Effector memory CD4-positive, alpha-beta T cell (primary cell): ENCODE measurements around the gene TWSG1.

Experiments
- DNase-seq, 3 donors: peaks; one replicate each; pipeline ENCODE4 v3.0.0-alpha.2; 2020
- H3K27ac ChIP-seq: 2 replicates; pipeline ENCODE4 v1.7.0; 2013; ENCODE audit warnings: mild to moderate bottlenecking, low read length, moderate library complexity; ENCODE audit not compliant: insufficient read depth, poor library complexity, severe bottlenecking
- H3K27me3 ChIP-seq: replicated peaks from 2 replicates; pipeline ENCODE4 v1.7.0; 2013; ENCODE audit warnings: mild to moderate bottlenecking, low read length; ENCODE audit not compliant: insufficient read depth, control insufficient read depth, poor library complexity, severe bottlenecking
- H3K36me3 ChIP-seq: 2 replicates; pipeline ENCODE4 v1.7.0; 2013; ENCODE audit warnings: mild to moderate bottlenecking, low read length, moderate library complexity; ENCODE audit not compliant: control insufficient read depth, insufficient read depth
- H3K4me1 ChIP-seq: 2 replicates; pipeline ENCODE4 v1.7.0; 2013; ENCODE audit warnings: low read length, mild to moderate bottlenecking; ENCODE audit not compliant: control insufficient read depth, insufficient read depth, poor library complexity, severe bottlenecking
- H3K4me3 ChIP-seq: 2 replicates; pipeline ENCODE4 v1.7.0; 2013; ENCODE audit warnings: low read length, low read depth, mild to moderate bottlenecking; ENCODE audit not compliant: insufficient read depth, poor library complexity, severe bottlenecking
- H3K9me3 ChIP-seq: 2 replicates; pipeline ENCODE4 v1.7.0; 2013; ENCODE audit warnings: mild to moderate bottlenecking, low read length, moderate library complexity; ENCODE audit not compliant: control insufficient read depth

The TWSG1 gene

GRCh38 chr18:9319333-9319732 is 15.2 kb upstream of the TWSG1 start:
- H3K27ac ChIP-seq = no peak overlapping the region
- no peaks in the 10 kb centered on the region for H3K4me1 ChIP-seq
- DNase-seq = no peak
- H3K9me3 ChIP-seq = no peaks in the 10 kb centered on the region
- H3K36me3 ChIP-seq = no peaks in the 10 kb centered on the region
- no peaks in the 10 kb centered on the region for H3K27me3 ChIP-seq
- no peak overlapping the region for H3K4me3 ChIP-seq

- Histone ChIP-seq H3K27me3 (no peaks in the 10 kb centered on the region), H3K27ac (no peak overlapping the region), H3K36me3 (no peaks in the 10 kb centered on the region), H3K4me3 (no peak overlapping the region), H3K4me1 (no peaks in the 10 kb centered on the region), H3K9me3 (no peaks in the 10 kb centered on the region)
- DNase-seq = no peak
These were observed 13.5 kb upstream of the TWSG1 start for GRCh38 chr18:9321017-9321452.

DNA sequence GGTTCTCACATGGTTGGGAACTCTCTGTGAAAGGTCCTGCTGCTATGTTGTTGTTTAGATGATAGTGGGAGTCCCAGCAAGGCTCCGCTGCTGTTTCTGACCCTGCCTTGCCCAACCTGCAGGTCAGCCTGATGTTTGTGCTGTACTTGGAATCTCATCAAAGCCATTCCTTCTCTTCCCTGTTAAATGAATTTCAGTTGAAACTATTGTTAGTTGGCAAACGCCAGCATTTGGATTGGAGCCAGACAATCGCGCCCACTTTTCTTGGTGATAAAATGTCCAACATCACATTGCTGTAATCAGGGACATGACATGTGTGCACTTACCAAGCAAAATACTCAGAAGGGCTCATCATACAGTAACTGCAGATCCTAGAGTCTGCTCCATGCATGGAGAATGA is 12.8 kb upstream of the TWSG1 start:
- Histone ChIP-seq H3K4me3 (no peak overlapping the region), H3K27ac (no peak overlapping the region), H3K36me3 (no peaks in the 10 kb centered on the region), H3K4me1 (no peaks in the 10 kb centered on the region), H3K9me3 (no peaks in the 10 kb centered on the region), H3K27me3 (no peaks in the 10 kb centered on the region)
- DNase-seq = no peak

- no peak overlapping the region for H3K27ac ChIP-seq
- no peaks in the 10 kb centered on the region for H3K9me3 ChIP-seq
- H3K4me3 ChIP-seq = no peak overlapping the region
- no peaks in the 10 kb centered on the region for H3K4me1 ChIP-seq
- H3K27me3 ChIP-seq = no peaks in the 10 kb centered on the region
- no peaks in the 10 kb centered on the region for H3K36me3 ChIP-seq
- no peak for DNase-seq
These were observed 11.8 kb upstream of the TWSG1 start for GRCh38 chr18:9322744-9323143.

- Histone ChIP-seq H3K4me1 (no peaks in the 10 kb centered on the region), H3K27me3 (no peaks in the 10 kb centered on the region), H3K4me3 (no peak overlapping the region), H3K36me3 (no peaks in the 10 kb centered on the region), H3K27ac (no peak overlapping the region), H3K9me3 (no peaks in the 10 kb centered on the region)
- DNase-seq = no peak
These were observed 10.7 kb upstream of the TWSG1 start for GRCh38 chr18:9323750-9324445.

- Histone ChIP-seq H3K9me3 (no peaks in the 10 kb centered on the region), H3K36me3 (no peaks in the 10 kb centered on the region), H3K4me1 (no peaks in the 10 kb centered on the region), H3K27me3 (no peaks in the 10 kb centered on the region), H3K27ac (no peak overlapping the region), H3K4me3 (no peak overlapping the region)
- DNase-seq = no peak
These were observed 8.9 kb upstream of the TWSG1 start for GRCh38 chr18:9325716-9326115.

GRCh38 chr18:9328776-9329175 is 5.8 kb upstream of the TWSG1 start:
- DNase-seq = no peak

DNA sequence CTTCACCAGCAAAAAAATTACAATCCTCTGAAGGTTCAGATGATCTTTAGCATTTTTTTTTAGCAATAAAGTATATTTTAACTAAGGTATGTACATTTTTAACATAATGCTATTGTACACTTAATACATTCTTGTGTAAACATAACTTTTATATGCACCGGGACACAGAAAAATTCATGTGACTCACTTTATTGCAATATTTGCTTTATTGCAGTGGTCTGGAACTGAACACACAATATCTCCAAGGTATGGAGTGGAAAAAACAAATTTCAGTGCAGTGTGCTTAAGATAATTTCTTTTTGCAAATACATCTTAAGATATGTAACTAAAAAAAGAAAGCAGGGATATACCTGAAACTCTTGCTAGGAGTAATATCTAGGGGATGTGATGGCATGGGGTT is 5.1 kb upstream of the TWSG1 start:
- Histone ChIP-seq H3K27ac (no peak overlapping the region), H3K9me3 (no peaks in the 10 kb centered on the region), H3K36me3 (no peaks in the 10 kb centered on the region), H3K4me1 (no peaks in the 10 kb centered on the region), H3K27me3 (no peaks in the 10 kb centered on the region), H3K4me3 (no peak overlapping the region)
- no peak for DNase-seq

More at GRCh38 chr18:9328776-9329175, 5.8 kb upstream of the TWSG1 start:
- H3K27ac ChIP-seq = no peak overlapping the region
- no peaks in the 10 kb centered on the region for H3K9me3 ChIP-seq
- no peaks in the 10 kb centered on the region for H3K4me1 ChIP-seq
- no peak overlapping the region for H3K4me3 ChIP-seq
- no peaks in the 10 kb centered on the region for H3K36me3 ChIP-seq
- H3K27me3 ChIP-seq = no peaks in the 10 kb centered on the region

- DNase-seq = no peak
- Histone ChIP-seq H3K9me3 (no peaks in the 10 kb centered on the region), H3K4me1 (peaks cover 5% of the 10 kb centered on the region), H3K4me3 (no peak overlapping the region), H3K27me3 (no peaks in the 10 kb centered on the region), H3K36me3 (no peaks in the 10 kb centered on the region), H3K27ac (no peak overlapping the region)
These were observed 4.2 kb upstream of the TWSG1 start for GRCh38 chr18:9330419-9330818.

- peak overlapping the region; percentile 58 for H3K27ac ChIP-seq
- DNase-seq = peak in 1 of 3 donors; percentile 7
These were observed 888 bp upstream of the TWSG1 start for GRCh38 chr18:9333441-9334328.

More at GRCh38 chr18:9333441-9334328, 888 bp upstream of the TWSG1 start:
- H3K4me1 ChIP-seq = peaks cover 8% of the 10 kb centered on the region
- no peaks in the 10 kb centered on the region for H3K27me3 ChIP-seq
- peak overlapping the region; percentile 51 for H3K4me3 ChIP-seq
- H3K36me3 ChIP-seq = no peaks in the 10 kb centered on the region
- H3K9me3 ChIP-seq = no peaks in the 10 kb centered on the region
